ENCODE results near the gene PTPRF.

- no peak for TF ChIP-seq POLR2A (IDR thresholded peaks at IDR 0.05; ENCODE audit: low read depth)
- TF ChIP-seq, protein P1, sequence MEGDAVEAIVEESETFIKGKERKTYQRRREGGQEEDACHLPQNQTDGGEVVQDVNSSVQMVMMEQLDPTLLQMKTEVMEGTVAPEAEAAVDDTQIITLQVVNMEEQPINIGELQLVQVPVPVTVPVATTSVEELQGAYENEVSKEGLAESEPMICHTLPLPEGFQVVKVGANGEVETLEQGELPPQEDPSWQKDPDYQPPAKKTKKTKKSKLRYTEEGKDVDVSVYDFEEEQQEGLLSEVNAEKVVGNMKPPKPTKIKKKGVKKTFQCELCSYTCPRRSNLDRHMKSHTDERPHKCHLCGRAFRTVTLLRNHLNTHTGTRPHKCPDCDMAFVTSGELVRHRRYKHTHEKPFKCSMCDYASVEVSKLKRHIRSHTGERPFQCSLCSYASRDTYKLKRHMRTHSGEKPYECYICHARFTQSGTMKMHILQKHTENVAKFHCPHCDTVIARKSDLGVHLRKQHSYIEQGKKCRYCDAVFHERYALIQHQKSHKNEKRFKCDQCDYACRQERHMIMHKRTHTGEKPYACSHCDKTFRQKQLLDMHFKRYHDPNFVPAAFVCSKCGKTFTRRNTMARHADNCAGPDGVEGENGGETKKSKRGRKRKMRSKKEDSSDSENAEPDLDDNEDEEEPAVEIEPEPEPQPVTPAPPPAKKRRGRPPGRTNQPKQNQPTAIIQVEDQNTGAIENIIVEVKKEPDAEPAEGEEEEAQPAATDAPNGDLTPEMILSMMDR (IDR thresholded peaks at IDR 0.05), result no peak
These were observed 47.2 kb downstream of the PTPRF start for GRCh38 chr1:43577655-43578542.
